ENCODE results near the gene SULT4A1.
A peak's percentile ranks its signal among the peaks of the same experiment; 100 is the strongest.
"Not testable (repeated sequence)": the region's sequence is repeated elsewhere in the genome, so short reads cannot be mapped to it uniquely, and the experiment has no call there.

Gene SULT4A1

GRCh38 chr22:43886231-43886630 lies 23.9 kb upstream of the SULT4A1 start:
- no peak for DNase-seq (ENCODE audit: low read depth)

GRCh38 chr22:43885786-43886185 lies 23.5 kb upstream of the SULT4A1 start:
- DNase-seq (ENCODE audit: low read depth) = no peak

- DNase-seq (ENCODE audit: low read depth) = no peak
Observed at GRCh38 chr22:43885319-43885671, 23.0 kb upstream of the SULT4A1 start.

GRCh38 chr22:43884600-43885318 lies 22.4 kb upstream of the SULT4A1 start:
- peak; percentile 37 for DNase-seq (ENCODE audit: low read depth)

GRCh38 chr22:43883719-43884415 lies 21.6 kb upstream of the SULT4A1 start:
- DNase-seq (ENCODE audit: low read depth) = no peak

GRCh38 chr22:43883012-43883661 lies 20.8 kb upstream of the SULT4A1 start:
- no peak for DNase-seq (ENCODE audit: low read depth)

GRCh38 chr22:43882122-43882767 lies 19.9 kb upstream of the SULT4A1 start:
- no peak for DNase-seq (ENCODE audit: low read depth)

- DNase-seq (ENCODE audit: low read depth) = no peak
Observed at GRCh38 chr22:43881091-43882061, 19.1 kb upstream of the SULT4A1 start.

GRCh38 chr22:43880541-43880991 lies 18.3 kb upstream of the SULT4A1 start:
- no peak for DNase-seq (ENCODE audit: low read depth)

- DNase-seq (ENCODE audit: low read depth) = no peak
Observed at GRCh38 chr22:43879901-43880540, 17.7 kb upstream of the SULT4A1 start.

GRCh38 chr22:43878831-43879550 lies 16.7 kb upstream of the SULT4A1 start:
- no peak for DNase-seq (ENCODE audit: low read depth)

- DNase-seq (ENCODE audit: low read depth) = no peak
Observed at GRCh38 chr22:43878079-43878795, 15.9 kb upstream of the SULT4A1 start.

GRCh38 chr22:43876866-43877509 lies 14.7 kb upstream of the SULT4A1 start:
- DNase-seq (ENCODE audit: low read depth) = no peak

GRCh38 chr22:43869799-43870198 lies 7.5 kb upstream of the SULT4A1 start:
- no peak for DNase-seq (ENCODE audit: low read depth)

GRCh38 chr22:43869001-43869400 lies 6.7 kb upstream of the SULT4A1 start:
- not testable (repeated sequence) for DNase-seq (ENCODE audit: low read depth)

- no peak for DNase-seq (ENCODE audit: low read depth)
Observed at GRCh38 chr22:43867839-43868635, 5.7 kb upstream of the SULT4A1 start.

- no peak for DNase-seq (ENCODE audit: low read depth)
Observed at GRCh38 chr22:43862882-43863202, 529 bp upstream of the SULT4A1 start.

- no peak for DNase-seq (ENCODE audit: low read depth)
Observed at GRCh38 chr22:43861529-43861928, 784 bp downstream of the SULT4A1 start.
